GM21360 (cell line): ENCODE data around the gene MSLN.
"Not testable (repeated sequence)": the region's sequence is repeated elsewhere in the genome, so short reads cannot be mapped to it uniquely, and the experiment has no call there.

ENCODE experiments used
- ATAC-seq: cut with Tn5 transposase; IDR thresholded peaks from one replicate; pipeline ENCODE4 v1.9.1; 2021; ENCODE audit warnings: mild to moderate bottlenecking, moderate library complexity; ENCODE audit not compliant: unreplicated experiment

MSLN gene

GRCh38 chr16:760545-761343 is at the start of gene MSLN:
TSS of gene MSLN (plus strand) at chr16:760734. CDS start at chr16:762681, 1,947 bp downstream.
- no peak for ATAC-seq

- ATAC-seq, result no peak
These were observed 49.5 kb upstream of the MSLN start for GRCh38 chr16:711084-711483.

- no peak for ATAC-seq
These were observed 48.8 kb upstream of the MSLN start for GRCh38 chr16:711548-712320.

GRCh38 chr16:712740-713250 is 47.7 kb upstream of the MSLN start:
- not testable (repeated sequence) for ATAC-seq

GRCh38 chr16:714079-714478 is 46.5 kb upstream of the MSLN start:
- no peak for ATAC-seq

- no peak for ATAC-seq
These were observed 45.7 kb upstream of the MSLN start, which contains the start of gene METRN for GRCh38 chr16:714558-715476. TSS of gene METRN (plus strand) at chr16:715118. CDS start at chr16:715290, 172 bp downstream.

- ATAC-seq, result no peak
These were observed 44.9 kb upstream of the MSLN start for GRCh38 chr16:715477-716199.

GRCh38 chr16:716200-716568 is 44.4 kb upstream of the MSLN start:
- ATAC-seq, result no peak

GRCh38 chr16:716768-717325 is 43.7 kb upstream of the MSLN start:
- no peak for ATAC-seq

GRCh38 chr16:717450-718245 is 42.9 kb upstream of the MSLN start:
- ATAC-seq, result no peak

GRCh38 chr16:718389-718788 is 42.1 kb upstream of the MSLN start:
- no peak for ATAC-seq

- ATAC-seq, result no peak
These were observed 41.6 kb upstream of the MSLN start for GRCh38 chr16:718922-719321.

- ATAC-seq, result no peak
These were observed 40.6 kb upstream of the MSLN start for GRCh38 chr16:719815-720446.

GRCh38 chr16:720447-720989 is 40.0 kb upstream of the MSLN start:
- peak; percentile 23 for ATAC-seq

- peak; percentile 52 for ATAC-seq
These were observed 39.4 kb upstream of the MSLN start, which contains the start of gene ANTKMT for GRCh38 chr16:720990-721764. TSS of gene ANTKMT (plus strand) at chr16:721146. CDS start at chr16:721275, 129 bp downstream.

- no peak for ATAC-seq
These were observed 38.6 kb upstream of the MSLN start for GRCh38 chr16:721765-722540.
